Astrocyte of the hippocampus (primary cell): ENCODE results near the gene TGFBR3.

ENCODE experiments used
- DNase-seq: peaks from one replicate; pipeline ENCODE4 v3.0.0; 2011; ENCODE audit warnings: low read depth, low spot score

TGFBR3 gene

DNA sequence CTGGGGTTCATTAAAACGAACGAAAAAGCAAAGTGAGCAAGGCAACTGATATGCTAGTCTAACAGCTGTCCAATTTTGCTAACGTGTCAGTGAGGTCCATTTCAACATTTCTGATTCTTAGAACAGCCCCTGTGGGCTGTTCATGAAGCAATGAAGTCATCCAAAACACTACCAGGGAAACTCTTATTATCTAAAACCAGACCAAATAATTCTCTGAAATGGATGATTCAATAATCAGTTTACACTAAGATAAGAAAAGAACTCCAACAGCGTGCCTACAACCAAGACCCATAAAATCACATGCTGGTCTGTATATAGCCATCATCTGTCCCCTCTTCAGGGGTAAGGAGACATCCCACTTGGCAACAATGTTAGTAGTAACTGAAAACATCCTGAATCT, 122.7 kb downstream of the TGFBR3 start:
- DNase-seq: no peak

- DNase-seq: no peak
These were observed 124.6 kb downstream of the TGFBR3 start for GRCh38 chr1:91761295-91761721.

DNA sequence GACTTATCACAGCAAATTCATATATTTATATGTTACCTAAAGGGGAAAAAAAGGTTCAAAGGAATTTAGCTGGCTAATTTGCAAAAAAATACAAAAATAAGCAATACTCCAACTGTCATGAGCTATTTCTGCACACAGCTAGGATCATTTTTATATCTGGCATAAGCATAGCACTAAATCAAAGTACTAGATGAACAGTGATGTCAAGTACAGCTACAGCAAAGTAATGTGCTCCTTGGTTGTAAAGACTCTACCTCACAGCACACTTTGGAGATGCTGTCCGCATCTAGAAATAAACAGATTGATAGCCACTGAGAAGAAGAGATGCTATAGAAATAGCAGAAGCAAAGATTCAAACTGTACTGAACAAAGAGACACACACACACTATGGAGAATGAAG, 125.4 kb downstream of the TGFBR3 start:
- no peak for DNase-seq

DNA sequence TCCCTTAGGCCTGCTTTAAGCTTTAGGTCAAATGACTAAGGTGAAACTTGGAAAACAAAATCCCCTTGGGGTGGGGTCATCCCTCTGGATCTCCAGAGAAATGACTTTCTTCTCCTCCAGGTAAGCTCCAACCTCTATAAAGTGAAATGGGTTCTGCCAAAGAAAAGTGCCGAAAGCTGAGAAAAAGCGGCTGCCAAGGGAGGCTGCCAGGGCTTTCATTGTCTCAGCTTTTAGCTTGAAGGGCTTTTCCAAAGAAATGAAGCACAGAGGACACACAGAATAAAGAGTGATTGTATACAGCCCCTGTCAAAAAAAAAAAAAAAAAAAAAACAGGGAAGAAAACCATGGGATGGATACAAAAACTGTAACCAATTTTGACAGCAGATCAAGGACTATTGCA, 126.9 kb downstream of the TGFBR3 start:
- no peak for DNase-seq

GRCh38 chr1:91757763-91758460, 128.0 kb downstream of the TGFBR3 start:
- DNase-seq: no peak

DNA sequence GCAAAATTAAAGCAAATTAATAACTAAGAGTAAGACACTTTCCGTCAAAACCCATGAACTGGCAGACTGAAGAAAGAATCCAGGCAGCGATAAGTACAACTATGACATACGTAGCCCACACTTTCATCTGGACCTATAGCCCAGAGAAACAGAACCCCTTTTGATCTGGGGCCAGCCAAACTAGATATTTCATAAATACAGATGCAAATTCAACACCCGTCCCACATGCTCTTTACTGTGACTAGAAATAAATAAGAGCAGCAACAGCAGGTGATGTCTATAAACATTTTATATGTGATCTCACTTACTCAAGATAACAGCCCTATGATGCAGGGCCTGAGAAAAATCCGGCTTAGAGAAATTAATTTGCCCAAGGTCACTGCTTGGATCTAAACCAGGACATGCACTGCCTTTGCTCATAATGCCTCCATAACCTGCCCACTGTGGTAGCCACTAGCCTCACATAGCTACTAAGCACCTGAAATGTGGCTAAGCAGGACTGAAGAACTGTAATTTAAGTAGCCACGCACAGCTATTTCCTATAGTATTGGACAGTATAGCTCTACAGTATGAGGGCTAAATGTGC, 130.2 kb downstream of the TGFBR3 start:
- DNase-seq: no peak

DNA sequence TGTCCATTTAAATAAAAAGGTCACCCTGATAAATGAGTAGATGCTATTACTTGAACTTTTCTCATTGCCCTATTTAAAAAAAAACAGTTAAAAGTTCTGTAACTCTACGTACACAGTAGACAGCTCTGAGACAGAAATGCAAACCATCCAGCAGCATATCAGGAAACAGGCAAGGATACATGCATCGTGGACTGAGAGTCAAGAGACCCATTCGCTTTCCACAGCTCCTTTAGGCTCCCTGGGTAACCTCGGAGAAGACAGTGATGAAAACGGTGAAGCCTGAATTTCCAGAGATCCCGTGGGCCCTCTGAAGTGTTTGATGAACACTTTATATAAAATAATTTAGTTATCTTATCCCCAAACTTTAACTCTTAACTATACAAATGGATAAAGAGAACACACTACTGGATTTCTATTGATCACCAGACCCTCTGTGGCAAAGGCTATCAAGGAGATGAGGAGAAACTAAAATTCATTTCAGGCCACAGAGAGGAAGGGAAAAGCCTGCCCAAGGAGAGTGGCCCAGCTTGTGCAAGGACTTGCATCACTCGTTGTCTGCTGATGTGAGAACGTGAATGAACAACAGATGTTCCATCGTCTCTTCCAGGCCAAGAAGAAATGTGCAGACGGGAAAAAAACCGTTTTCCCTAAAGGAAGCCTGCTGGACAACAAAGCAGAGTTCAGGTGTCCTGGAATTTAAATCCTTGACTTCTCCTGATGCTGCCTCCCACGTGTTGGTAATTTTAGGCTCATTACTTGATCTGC, 131.0 kb downstream of the TGFBR3 start:
- DNase-seq: no peak

DNA sequence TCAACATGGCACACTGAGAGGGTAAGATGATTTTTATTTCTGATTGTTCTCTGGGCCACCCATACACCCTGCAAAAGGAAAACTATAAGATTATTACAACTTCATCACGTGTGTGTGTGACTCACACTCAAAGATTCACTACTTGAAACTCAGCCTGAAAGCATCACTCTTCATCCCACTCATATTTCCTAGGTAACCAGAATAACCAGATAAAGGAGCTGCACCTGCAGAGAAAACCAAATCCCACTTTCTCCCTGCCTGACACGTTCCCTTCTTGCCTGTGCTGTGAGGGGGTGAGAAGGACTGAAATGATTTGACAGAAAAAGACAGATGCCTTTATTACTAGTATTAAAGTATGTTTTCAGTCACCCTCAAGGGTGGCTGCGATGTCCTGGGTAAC, 131.6 kb downstream of the TGFBR3 start:
- no peak for DNase-seq

DNA sequence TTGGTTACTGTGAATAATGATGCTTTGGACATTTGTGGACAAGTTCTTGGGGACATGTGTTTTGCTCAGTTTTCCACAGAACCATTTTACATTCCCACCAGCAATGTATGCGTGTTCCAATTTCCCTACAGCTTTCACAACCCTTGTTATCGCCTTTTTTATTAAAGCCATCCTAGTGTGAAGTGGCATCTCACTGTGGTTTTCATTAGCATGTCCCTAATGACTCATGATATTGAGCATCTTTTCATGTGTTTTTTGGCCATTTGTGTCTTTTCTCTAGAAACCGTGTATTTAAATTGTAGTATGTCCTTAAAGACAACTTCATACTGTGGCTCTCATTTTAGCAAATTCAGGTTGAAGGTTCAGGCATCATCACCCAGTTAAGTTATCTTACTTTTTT, 132.1 kb downstream of the TGFBR3 start:
- DNase-seq: no peak

- no peak for DNase-seq
These were observed 133.6 kb downstream of the TGFBR3 start for GRCh38 chr1:91752324-91752723.

DNA sequence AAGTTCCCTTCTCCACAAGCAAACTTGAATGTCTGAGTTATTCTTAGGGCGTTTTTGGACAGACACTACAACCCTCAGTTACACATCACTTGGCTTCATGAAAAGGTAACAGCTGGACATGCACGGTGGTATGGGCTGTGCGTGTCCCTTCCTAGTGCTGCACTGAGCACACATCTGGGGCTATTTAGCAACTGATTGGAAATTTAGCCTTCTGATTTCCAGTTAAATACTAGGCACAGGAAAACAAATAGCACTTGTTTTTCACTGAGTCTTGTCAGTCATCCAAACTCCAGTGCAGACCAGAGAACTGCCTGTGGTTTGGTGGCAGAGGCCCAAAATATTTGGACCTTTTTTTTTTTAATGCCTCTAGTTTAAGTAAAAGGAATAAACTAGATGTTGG, 134.7 kb downstream of the TGFBR3 start:
- DNase-seq: peak; percentile 84

- no peak for DNase-seq
These were observed 135.5 kb downstream of the TGFBR3 start for GRCh38 chr1:91750398-91750996.

DNA sequence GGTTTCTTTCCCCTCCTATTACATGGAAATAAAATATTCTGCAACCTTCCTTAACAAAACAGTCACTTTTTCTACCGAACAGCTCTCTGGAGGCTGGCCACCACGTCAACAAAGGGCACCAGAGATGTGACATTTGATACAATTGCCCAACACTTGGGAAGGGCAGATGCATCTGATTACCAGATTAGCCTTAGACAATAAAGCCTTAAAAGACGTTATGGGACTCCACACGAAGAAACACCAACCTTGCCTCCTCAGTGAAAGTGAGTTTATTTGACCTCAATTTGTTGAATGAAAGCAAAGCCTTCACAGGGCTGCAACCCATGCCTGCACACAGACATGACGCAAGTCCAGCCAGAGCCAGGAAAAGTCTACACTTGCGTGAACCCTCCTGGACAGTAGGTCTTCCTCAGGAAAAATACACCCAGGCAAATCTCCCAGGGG, 136.1 kb downstream of the TGFBR3 start:
- no peak for DNase-seq

- DNase-seq: no peak
These were observed 138.3 kb downstream of the TGFBR3 start for GRCh38 chr1:91747666-91748065.

DNA sequence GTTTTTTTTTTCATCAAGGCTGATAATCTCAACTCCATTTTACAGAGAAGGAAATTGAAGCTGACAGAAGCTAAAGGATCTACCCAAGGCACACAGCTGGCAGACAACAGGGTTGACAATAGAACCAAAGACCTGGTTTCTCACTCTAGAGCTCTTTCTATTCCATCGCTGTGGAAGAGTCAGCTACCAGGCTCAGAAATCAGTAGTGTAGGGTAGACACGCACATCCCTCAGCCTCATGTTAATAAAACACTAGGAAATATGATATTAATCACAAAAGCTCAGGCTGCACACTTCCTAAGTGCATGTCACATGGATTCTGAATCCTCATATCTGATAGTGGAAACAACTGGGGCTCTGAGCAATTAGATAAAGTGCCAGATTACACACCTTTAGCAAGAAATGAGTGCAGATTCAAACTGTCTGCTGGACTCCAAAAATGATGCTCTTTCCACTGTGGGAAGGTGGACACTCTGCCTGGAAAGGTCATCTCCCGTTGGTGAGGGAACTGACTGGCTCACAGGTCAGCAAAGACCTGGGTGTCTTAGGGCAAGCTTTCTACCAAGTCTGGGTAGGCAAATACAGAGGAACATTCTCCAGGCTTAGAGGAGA, 139.1 kb downstream of the TGFBR3 start:
- DNase-seq: no peak

DNA sequence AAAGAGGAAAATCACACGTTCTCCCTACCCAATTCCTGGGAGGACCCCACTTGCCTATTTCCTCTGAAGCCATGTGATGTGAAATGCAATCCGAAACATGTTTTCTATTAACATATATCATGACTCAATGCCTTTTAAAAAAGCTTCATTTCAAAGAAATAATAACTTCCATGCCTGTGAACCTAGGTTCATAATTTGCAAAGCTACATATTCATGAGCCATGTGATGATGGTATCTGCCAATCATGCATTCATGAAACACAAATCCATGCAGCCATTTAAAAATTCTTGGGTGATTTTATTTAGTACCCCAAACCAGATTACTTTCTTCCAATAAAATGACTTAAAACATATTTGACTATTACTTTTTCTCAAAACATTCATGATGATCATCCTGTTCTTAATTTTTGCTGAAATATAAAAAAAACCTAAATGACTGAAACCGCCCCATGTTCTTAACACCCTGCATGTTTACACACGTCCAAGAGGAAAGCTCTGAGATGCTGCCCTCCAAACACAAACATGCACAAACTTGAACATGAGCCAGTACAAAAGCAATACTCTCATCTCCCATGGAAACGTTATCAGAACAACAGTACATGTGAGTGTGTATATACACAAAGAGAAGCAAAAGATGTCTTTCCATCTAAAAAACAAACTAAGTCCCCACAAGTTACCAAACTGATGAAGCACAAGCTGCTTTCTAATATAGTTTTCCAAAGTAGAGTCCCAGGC, 140.1 kb downstream of the TGFBR3 start:
- no peak for DNase-seq

GRCh38 chr1:91744953-91745639, 140.9 kb downstream of the TGFBR3 start:
- no peak for DNase-seq

DNA sequence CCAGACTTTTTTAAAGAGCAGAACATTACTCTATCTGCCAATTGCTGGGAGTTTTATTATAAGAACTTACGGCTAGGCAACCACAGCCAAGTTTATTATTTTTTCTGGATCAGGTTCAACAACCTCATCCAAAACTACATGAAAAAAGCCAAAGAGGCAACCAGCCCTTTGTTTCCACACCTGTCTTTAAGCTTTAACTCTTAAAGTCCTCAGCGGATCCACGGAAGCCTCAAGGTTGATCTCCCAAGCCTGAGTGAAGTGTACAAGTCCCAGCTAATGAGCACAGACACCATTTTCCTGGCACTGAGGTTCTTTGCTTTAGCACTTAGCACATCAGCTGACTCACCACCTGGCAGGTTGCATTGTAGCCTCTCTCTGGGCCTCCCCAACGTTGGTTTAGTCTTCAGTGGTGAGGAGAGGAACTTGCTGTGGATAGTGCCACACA, 143.1 kb downstream of the TGFBR3 start:
- peak; percentile 63 for DNase-seq

GRCh38 chr1:91741906-91742305, 144.0 kb downstream of the TGFBR3 start:
- DNase-seq: no peak

DNA sequence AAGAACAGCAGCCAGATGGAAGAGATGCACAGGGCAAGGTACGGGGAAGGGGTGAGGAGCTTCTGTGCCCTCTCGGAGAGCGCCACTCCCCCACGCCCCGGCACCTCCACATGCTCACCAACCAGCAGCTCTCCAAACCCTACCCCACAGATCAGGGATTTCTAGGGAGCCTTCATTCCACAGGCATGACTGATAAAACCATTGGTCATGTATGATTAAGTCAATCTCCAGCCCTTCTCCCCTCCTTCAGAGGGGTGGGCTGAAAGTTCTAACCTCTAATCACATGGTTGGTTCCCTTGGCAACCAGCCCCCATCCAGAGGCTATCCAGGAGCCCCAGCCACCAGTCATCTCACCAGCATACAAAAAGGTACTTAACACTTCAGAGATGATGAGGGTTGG, 144.7 kb downstream of the TGFBR3 start:
- peak; percentile 22 for DNase-seq

- DNase-seq: no peak
These were observed 148.3 kb downstream of the TGFBR3 start for GRCh38 chr1:91737650-91738049.
